ENCODE data around the gene IGFBP2. TPM values are rescaled to one million over a fixed set of nuclear protein-coding genes. Genes with fewer than 3 reads are reported as not detected.

IGFBP2 gene
- total RNA-seq, 4 donors from 2014 or later = 113 to 207 (median 167) TPM

DNA sequence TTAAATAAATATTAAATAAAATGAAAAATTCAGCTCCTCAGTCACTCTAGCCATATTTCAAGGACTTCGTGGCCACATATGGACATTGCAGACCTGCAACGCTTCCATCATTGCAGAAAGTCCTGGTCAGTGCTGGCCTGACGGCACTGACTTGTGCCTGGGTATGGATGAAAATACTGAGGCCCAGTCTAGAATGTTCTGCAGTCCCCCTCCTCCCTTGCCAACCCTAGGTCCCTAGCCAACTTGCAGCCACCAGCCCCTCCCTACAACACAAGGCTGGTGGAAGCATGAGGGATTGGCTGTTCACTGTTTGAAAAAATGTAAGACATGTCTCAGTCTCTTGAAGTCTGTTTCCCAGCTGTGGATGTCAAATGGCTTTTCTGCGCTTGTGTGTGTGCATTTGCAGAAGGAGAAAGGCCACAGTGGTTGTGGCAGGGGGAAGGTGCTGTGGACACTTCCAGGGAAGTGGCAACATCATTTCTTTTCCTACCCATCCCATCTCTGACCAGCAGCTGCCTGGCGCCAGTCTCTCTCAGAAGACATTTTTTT, 52.2 kb downstream of the IGFBP2 start:
- Histone ChIP-seq H3K27ac (peak overlapping the region in 3 of 4 donors; percentile 60 to 89 (median 66)), H3K4me1 (peaks cover 51 to 100% (median 58%) of the 10 kb centered on the region in 3 donors), H3K4me3 (no peak overlapping the region), H3K9me3 (no peaks in the 10 kb centered on the region), H3K36me3 (peaks cover 0 to 21% (median 0%) of the 10 kb centered on the region in 3 donors), H3K27me3 (peaks cover 0 to 20% (median 0%) of the 10 kb centered on the region in 4 donors)
- WGBS, 2 donors = 76 to 77% methylated on average over 5 of the region's 5 CpGs
- no peak for DNase-seq
- intact Hi-C loops (cut with DNase I) = no loop called here
- TF ChIP-seq CTCF (IDR thresholded peaks at IDR 0.05) (no peak), POLR2A (IDR thresholded peaks at IDR 0.05) (no peak)

GRCh38 chr2:216687111-216687510, 53.9 kb downstream of the IGFBP2 start:
- H3K4me3 ChIP-seq = peak overlapping the region in 1 of 4 donors; percentile 16
- H3K27me3 ChIP-seq = peaks cover 0 to 35% (median 0%) of the 10 kb centered on the region in 4 donors
- TF ChIP-seq POLR2A (IDR thresholded peaks at IDR 0.05) (no peak), CTCF (IDR thresholded peaks at IDR 0.05) (no peak)
- no peak for DNase-seq
- intact Hi-C loops (cut with DNase I) = no loop called here
- peak overlapping the region in 3 of 4 donors; percentile 61 to 89 (median 89) for H3K27ac ChIP-seq
- WGBS, 2 donors = 66 to 70% methylated on average over 3 to 5 of the region's 5 CpGs
- peaks cover 0 to 15% (median 0%) of the 10 kb centered on the region in 3 donors for H3K36me3 ChIP-seq
- peaks cover 46 to 100% (median 51%) of the 10 kb centered on the region in 3 donors for H3K4me1 ChIP-seq
- no peaks in the 10 kb centered on the region for H3K9me3 ChIP-seq

- Histone ChIP-seq H3K27ac (peak overlapping the region in 3 of 4 donors; percentile 61 to 89 (median 89)), H3K36me3 (peaks cover 0 to 15% (median 0%) of the 10 kb centered on the region in 3 donors), H3K27me3 (peaks cover 0 to 41% (median 0%) of the 10 kb centered on the region in 4 donors), H3K4me3 (peak overlapping the region in 1 of 4 donors; percentile 16), H3K4me1 (peaks cover 43 to 100% (median 45%) of the 10 kb centered on the region in 3 donors), H3K9me3 (no peaks in the 10 kb centered on the region)
- 48 to 53% methylated on average over 2 to 3 of the region's 4 CpGs for WGBS, 2 donors
- intact Hi-C loops (cut with DNase I) = no loop called here
- DNase-seq = no peak
- peak in 2 of 6 experiments; percentile 14 to 16 for TF ChIP-seq CTCF (IDR thresholded peaks at IDR 0.05)
- TF ChIP-seq POLR2A (IDR thresholded peaks at IDR 0.05) = no peak
Measured at GRCh38 chr2:216687646-216688045, 54.4 kb downstream of the IGFBP2 start.

DNA sequence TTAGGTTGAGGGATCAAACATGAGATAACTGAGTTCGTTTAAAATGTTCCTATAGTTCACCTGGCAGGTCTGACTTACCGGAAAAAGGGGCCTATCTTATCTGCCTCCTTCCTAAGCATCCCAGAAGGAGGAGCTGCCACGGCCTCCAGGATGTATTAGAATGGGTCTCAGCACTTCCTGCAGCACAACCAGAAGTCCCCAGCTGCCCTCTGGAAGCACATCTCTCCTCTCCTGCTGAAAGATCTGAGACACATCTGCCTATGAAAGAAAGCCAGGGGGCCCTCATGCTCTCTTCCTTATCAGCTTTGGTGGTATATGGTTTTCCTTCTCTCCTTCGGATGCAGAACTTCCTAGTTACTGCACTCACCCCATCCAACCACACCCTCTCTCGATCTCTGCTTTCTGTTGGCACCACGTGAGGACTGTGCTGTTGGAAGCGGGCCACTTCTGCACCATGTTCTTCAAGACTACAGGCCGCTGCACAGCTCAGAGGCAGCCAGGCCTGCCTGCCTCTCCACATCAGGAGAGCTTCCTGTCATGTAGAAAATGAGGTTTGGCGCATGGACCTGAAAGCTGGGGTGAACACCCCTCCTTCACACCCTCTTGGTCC, 55.6 kb downstream of the IGFBP2 start:
- H3K4me1 ChIP-seq = peaks cover 37 to 100% (median 43%) of the 10 kb centered on the region in 3 donors
- H3K9me3 ChIP-seq = no peaks in the 10 kb centered on the region
- WGBS, 2 donors = 28 to 38% methylated on average over 5 to 6 of the region's 9 CpGs
- H3K36me3 ChIP-seq = peaks cover 0 to 15% (median 0%) of the 10 kb centered on the region in 3 donors
- peak overlapping the region in 3 of 4 donors; percentile 7 to 65 (median 34) for H3K4me3 ChIP-seq
- intact Hi-C loops (cut with DNase I) = no loop called here
- TF ChIP-seq CTCF (IDR thresholded peaks at IDR 0.05) (no peak), POLR2A (IDR thresholded peaks at IDR 0.05) (no peak)
- DNase-seq = no peak
- H3K27me3 ChIP-seq = peaks cover 0 to 48% (median 0%) of the 10 kb centered on the region in 4 donors
- H3K27ac ChIP-seq = peak overlapping the region; percentile 48 to 94 (median 89)

DNA sequence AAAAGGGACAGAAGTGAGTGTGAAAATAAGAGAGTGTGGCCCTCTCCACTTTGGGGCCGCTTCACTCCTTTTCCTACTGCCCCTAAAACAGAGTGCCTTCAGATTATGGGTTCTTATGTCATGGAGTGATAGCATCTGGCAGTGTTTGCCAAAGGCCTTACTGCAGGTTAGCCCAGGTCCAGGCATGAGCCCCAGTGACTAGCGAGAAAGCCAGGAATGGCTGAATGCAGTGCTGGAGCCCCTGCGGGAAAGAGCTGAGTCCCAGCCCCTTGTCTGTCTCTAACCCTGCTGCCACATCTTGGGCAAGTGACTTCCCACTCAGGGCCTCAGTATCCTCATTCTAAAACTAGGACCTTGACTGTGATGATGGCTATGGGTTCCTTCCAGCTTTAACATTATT, 56.2 kb downstream of the IGFBP2 start:
- intact Hi-C loops (cut with DNase I) = no loop called here
- Histone ChIP-seq H3K27me3 (peaks cover 0 to 53% (median 0%) of the 10 kb centered on the region in 4 donors), H3K4me3 (peak overlapping the region in 3 of 4 donors; percentile 7 to 65 (median 34)), H3K4me1 (peaks cover 34 to 100% (median 44%) of the 10 kb centered on the region in 3 donors), H3K27ac (peak overlapping the region; percentile 48 to 94 (median 89)), H3K36me3 (peaks cover 0 to 15% (median 0%) of the 10 kb centered on the region in 3 donors), H3K9me3 (no peaks in the 10 kb centered on the region)
- WGBS, 2 donors = 41 to 60% methylated on average over 1 to 3 of the region's 3 CpGs
- no peak for TF ChIP-seq POLR2A (IDR thresholded peaks at IDR 0.05)
- TF ChIP-seq CTCF (IDR thresholded peaks at IDR 0.05) = no peak
- no peak for DNase-seq

Data from esophagus squamous epithelium (tissue), 5 donors.